GM12878 (cell line): ENCODE results near the gene F7.

Experiments used
- BACH1 ChIP-seq: fragments of 450-650 bp; IDR thresholded peaks from 2 replicates; pipeline ENCODE4 v1.6.1; 2017; ENCODE audit warnings: mild to moderate bottlenecking, borderline replicate concordance
- CBX3 ChIP-seq: fragments of 200-600 bp; sonication (generic); IDR thresholded peaks from 2 replicates; pipeline ENCODE4 v1.6.1; 2016; ENCODE audit warnings: low read depth, borderline replicate concordance
- EZH2 ChIP-seq: IDR thresholded peaks from 2 replicates; pipeline ENCODE4 v1.6.1; 2012; ENCODE audit warnings: low read depth, mild to moderate bottlenecking, control low read depth, inconsistent platforms, low read length, borderline replicate concordance; ENCODE audit not compliant: control insufficient read depth
- FOXK2 ChIP-seq: fragments of 450-650 bp; IDR thresholded peaks from 2 replicates; pipeline ENCODE4 v1.6.1; 2017; ENCODE audit warnings: mild to moderate bottlenecking, moderate library complexity
- IKZF1 ChIP-seq: fragments of 450-650 bp; conservative IDR thresholded peaks from 2 replicates; pipeline ENCODE4 v1.6.1; 2017; ENCODE audit warnings: antibody characterized with exemption, mild to moderate bottlenecking
- MYC ChIP-seq: IDR thresholded peaks from 2 replicates; pipeline ENCODE4 v1.6.1; 2011; ENCODE audit warnings: mild to moderate bottlenecking, low read length, moderate library complexity, inconsistent platforms; ENCODE audit not compliant: insufficient read depth, insufficient replicate concordance, insufficient read length, severe bottlenecking
- NR2F1 ChIP-seq: fragments of 450-650 bp; conservative IDR thresholded peaks from 2 replicates; pipeline ENCODE4 v1.6.1; 2017; ENCODE audit warnings: mild to moderate bottlenecking
- SREBF1 ChIP-seq: IDR thresholded peaks from 2 replicates; pipeline ENCODE4 v1.6.1; 2012; ENCODE audit warnings: mild to moderate bottlenecking, low read length
- TF ChIP-seq, protein P1 (sequence below), 3 experiments: IDR thresholded peaks in 2 of 3; conservative IDR thresholded peaks in 1 of 3; 2 replicates each; pipeline ENCODE4 v1.5.1; 2011; ENCODE audit warnings: low read depth in 3 of 3, low read length in 3 of 3, mild to moderate bottlenecking in 3 of 3, control low read depth in 2 of 3, moderate library complexity in 2 of 3, inconsistent platforms in 1 of 3, mixed read lengths in 1 of 3; ENCODE audit not compliant: control insufficient read depth in 2 of 3, insufficient read depth in 1 of 3; ENCODE audit errors: extremely low read depth in 1 of 3
- TF ChIP-seq, protein P2 (sequence below): IDR thresholded peaks from 2 replicates; pipeline ENCODE4 v1.6.1; 2011; ENCODE audit warnings: borderline replicate concordance, low read depth, mild to moderate bottlenecking, moderate library complexity, low read length; ENCODE audit not compliant: insufficient read depth, poor library complexity, severe bottlenecking
- TF ChIP-seq, protein P3 (sequence below): fragments of 450-650 bp; IDR thresholded peaks from 2 replicates; pipeline ENCODE4 v1.6.1; 2014; ENCODE audit warnings: mild to moderate bottlenecking

DNA sequence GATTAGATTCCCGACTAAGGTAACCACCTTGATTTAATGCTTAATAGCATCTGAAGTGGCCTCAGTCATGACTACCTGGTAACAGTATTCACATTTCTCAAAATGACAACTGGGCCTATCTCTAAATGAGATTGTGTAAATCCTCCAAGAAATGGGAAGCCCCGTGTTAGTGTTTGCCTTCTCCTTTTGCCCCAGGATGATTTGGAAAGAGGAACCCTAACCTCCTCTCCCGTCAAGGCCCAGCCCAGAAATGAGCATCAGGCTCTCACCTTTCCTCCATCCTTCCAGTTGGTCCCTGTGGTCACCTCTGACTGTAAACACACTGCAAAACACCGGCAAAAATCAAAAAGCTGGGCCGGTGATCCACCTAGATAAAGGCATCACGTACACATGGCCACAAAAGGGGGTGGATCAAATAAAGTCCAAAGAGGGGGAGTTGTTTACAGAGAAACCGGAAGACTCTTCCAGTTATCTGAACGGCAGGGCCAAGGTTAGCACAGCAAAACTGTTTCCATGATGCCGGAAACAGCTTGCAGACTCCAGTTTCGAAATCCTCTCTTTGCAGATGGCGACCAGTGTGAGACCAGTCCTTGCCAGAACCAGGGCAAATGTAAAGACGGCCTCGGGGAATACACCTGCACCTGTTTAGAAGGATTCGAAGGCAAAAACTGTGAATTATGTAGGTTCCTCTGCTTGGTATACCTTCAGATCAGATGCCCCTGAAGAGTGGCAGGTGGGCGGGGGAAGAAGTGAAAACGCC is 33.4 kb downstream of the F7 start:
- TF ChIP-seq, protein P1, sequence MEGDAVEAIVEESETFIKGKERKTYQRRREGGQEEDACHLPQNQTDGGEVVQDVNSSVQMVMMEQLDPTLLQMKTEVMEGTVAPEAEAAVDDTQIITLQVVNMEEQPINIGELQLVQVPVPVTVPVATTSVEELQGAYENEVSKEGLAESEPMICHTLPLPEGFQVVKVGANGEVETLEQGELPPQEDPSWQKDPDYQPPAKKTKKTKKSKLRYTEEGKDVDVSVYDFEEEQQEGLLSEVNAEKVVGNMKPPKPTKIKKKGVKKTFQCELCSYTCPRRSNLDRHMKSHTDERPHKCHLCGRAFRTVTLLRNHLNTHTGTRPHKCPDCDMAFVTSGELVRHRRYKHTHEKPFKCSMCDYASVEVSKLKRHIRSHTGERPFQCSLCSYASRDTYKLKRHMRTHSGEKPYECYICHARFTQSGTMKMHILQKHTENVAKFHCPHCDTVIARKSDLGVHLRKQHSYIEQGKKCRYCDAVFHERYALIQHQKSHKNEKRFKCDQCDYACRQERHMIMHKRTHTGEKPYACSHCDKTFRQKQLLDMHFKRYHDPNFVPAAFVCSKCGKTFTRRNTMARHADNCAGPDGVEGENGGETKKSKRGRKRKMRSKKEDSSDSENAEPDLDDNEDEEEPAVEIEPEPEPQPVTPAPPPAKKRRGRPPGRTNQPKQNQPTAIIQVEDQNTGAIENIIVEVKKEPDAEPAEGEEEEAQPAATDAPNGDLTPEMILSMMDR (IDR thresholded peaks at IDR 0.05 in 2 of 3, conservative IDR thresholded peaks at IDR 0.05 in 1 of 3; ENCODE audit: control insufficient read depth in 2 of 3, extremely low read depth in 1 of 3, insufficient read depth in 1 of 3, low read depth in 3 of 3, low read length in 3 of 3) = no peak
- TF ChIP-seq IKZF1 (no peak), FOXK2 (no peak), BACH1 (no peak), MYC (no peak), NR2F1 (no peak), EZH2 (no peak), CBX3 (no peak), SREBF1 (no peak)
- TF ChIP-seq, protein P2, sequence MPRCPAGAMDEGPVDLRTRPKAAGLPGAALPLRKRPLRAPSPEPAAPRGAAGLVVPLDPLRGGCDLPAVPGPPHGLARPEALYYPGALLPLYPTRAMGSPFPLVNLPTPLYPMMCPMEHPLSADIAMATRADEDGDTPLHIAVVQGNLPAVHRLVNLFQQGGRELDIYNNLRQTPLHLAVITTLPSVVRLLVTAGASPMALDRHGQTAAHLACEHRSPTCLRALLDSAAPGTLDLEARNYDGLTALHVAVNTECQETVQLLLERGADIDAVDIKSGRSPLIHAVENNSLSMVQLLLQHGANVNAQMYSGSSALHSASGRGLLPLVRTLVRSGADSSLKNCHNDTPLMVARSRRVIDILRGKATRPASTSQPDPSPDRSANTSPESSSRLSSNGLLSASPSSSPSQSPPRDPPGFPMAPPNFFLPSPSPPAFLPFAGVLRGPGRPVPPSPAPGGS = no peak
- TF ChIP-seq, protein P3, sequence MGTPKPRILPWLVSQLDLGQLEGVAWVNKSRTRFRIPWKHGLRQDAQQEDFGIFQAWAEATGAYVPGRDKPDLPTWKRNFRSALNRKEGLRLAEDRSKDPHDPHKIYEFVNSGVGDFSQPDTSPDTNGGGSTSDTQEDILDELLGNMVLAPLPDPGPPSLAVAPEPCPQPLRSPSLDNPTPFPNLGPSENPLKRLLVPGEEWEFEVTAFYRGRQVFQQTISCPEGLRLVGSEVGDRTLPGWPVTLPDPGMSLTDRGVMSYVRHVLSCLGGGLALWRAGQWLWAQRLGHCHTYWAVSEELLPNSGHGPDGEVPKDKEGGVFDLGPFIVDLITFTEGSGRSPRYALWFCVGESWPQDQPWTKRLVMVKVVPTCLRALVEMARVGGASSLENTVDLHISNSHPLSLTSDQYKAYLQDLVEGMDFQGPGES = no peak
